GM20000 (cell line): ENCODE measurements around the gene RCAN2.

Experiments used
- DNase-seq: peaks from one replicate; pipeline ENCODE4 v3.0.0; 2012; ENCODE audit warnings: low spot score
- CTCF ChIP-seq: IDR thresholded peaks from 2 replicates; pipeline ENCODE4 v1.5.1; 2012; ENCODE audit warnings: mild to moderate bottlenecking, control low read depth; ENCODE audit errors: extremely low read depth, missing control alignments

The RCAN2 gene

GRCh38 chr6:46279874-46280273, 211.4 kb downstream of the RCAN2 start:
- DNase-seq: no peak
- no peak for TF ChIP-seq CTCF

DNA sequence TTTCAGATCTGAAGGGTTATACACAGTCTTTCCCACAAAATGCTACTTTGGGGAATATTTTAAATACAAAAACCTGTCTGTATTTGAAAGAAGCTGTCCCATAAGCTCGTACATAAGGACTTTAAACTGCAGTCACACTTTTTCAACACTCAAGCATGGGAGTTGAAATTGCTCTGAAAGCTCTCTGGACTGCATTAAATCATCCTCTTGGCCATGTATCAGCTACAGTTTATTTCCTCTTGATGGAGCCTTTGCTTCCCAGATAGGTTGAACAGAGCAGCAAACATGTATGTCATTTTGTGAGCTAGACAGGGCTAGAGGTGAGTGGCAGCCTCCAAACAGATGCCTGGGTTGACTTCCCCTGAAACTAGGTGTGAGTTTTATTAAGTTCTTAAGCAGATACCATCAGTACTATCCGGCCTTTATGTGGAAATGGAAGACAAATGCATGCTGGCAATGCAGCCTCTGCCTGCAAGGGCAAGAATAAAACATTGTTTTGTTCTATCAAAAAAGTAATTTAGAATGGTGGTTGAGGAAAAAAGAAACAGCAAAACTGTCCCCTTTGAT, 214.6 kb downstream of the RCAN2 start:
- no peak for TF ChIP-seq CTCF
- DNase-seq: no peak

- DNase-seq: no peak
- TF ChIP-seq CTCF: no peak
Measured at GRCh38 chr6:46274502-46274901, 216.7 kb downstream of the RCAN2 start.

DNA sequence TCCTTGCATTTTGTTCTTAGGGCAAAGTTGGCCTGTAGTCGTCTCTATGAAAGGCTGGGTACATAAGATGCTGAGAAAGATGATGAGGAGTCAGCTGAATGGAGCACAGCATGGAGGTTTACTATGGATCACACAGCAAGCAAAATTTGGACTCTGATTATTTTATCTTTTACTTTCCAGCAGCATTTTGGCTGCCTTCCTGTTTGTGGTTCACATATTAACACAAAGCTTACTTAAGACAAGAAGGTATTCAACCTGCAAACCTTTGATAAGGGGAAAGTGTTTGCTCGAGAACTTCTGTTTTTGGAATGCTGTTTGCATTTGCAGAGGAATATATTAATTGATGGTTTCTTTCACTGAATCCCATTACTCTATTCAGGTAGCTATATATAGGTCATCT, 217.3 kb downstream of the RCAN2 start:
- TF ChIP-seq CTCF: no peak
- DNase-seq: no peak

GRCh38 chr6:46271728-46272127, 219.5 kb downstream of the RCAN2 start:
- no peak for TF ChIP-seq CTCF
- DNase-seq: no peak

DNA sequence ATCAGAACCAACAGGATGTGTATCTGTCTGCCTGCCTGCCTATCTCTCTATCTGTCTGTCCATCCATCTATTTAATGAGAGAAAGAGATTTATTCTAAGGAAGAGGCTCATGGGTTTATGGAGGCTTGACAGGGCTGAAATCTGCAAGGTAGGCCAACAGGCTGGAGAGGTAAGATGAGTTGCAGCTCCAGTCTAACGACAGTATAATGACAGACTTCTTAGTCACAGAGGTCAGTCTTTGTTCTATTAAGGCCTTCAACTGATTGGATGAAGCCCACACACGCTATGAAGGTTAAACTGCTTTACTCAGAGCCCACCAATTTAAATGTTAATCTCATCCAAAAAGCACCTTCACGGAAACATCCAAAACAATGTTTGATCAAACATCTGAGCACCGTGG, 220.1 kb downstream of the RCAN2 start:
- no peak for TF ChIP-seq CTCF
- no peak for DNase-seq

DNA sequence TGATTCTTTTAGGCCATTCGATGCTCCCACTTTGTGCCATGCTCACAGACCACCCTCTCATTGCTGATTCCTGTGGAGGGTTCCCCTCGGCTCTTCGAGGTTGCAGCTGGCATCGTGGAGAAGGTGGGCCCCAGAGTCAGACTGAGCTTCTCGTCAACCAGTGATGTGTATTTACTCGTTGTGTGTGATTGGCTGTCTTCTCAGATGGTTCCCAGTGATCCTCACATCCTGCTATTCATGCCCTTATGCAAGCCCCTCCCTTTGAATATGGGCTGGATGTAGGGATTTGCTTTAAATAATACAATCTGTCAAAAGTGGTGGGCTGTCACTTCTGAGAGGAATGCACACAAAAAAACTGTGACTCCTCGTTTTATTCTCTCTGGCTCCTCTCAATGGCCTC, 220.9 kb downstream of the RCAN2 start:
- DNase-seq: no peak
- TF ChIP-seq CTCF: no peak
